ENCODE results near the gene EPB42.
"Not testable (repeated sequence)": the region's sequence is repeated elsewhere in the genome, so short reads cannot be mapped to it uniquely, and the experiment has no call there.

DNA sequence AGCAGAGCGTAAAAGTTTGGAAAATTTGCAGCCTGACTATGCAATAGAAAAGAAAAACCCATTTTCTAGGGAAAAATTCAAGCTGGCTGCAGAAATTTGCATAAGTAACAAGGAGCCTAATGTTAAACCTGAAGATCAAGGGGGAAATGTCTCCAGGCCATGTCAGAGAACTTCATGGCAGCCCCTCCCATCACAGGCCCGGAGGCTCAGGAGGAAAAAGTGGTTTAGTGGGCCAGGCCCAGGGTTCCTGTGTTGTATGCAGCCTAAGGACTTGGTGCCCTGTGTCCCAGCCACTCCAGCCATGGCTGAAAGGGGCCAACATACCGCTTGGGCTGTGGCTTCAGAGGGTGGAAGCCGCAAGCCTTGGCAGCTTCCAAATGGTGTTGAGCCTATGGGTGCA is 22.3 kb downstream of the EPB42 start:
- TF ChIP-seq, protein P1, sequence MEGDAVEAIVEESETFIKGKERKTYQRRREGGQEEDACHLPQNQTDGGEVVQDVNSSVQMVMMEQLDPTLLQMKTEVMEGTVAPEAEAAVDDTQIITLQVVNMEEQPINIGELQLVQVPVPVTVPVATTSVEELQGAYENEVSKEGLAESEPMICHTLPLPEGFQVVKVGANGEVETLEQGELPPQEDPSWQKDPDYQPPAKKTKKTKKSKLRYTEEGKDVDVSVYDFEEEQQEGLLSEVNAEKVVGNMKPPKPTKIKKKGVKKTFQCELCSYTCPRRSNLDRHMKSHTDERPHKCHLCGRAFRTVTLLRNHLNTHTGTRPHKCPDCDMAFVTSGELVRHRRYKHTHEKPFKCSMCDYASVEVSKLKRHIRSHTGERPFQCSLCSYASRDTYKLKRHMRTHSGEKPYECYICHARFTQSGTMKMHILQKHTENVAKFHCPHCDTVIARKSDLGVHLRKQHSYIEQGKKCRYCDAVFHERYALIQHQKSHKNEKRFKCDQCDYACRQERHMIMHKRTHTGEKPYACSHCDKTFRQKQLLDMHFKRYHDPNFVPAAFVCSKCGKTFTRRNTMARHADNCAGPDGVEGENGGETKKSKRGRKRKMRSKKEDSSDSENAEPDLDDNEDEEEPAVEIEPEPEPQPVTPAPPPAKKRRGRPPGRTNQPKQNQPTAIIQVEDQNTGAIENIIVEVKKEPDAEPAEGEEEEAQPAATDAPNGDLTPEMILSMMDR (conservative IDR thresholded peaks at IDR 0.05; ENCODE audit: low read depth in 2 of 2), result not testable (repeated sequence)
- not testable (repeated sequence) for TF ChIP-seq EZH2 (IDR thresholded peaks at IDR 0.05; ENCODE audit: low read depth, unreplicated experiment); POLR2AphosphoS5 (IDR thresholded peaks at IDR 0.05; ENCODE audit: low read depth); EZH2phosphoT487 (IDR thresholded peaks at IDR 0.05; ENCODE audit: unreplicated experiment); ZNF114 (CRISPR knock-in tag; IDR thresholded peaks at IDR 0.05); CREB1 (CRISPR knock-in tag; IDR thresholded peaks at IDR 0.05; ENCODE audit: low read depth); JUNB (IDR thresholded peaks at IDR 0.05; ENCODE audit: unreplicated experiment); ZNF331 (CRISPR knock-in tag; IDR thresholded peaks at IDR 0.05; ENCODE audit: low read depth); NANOG (IDR thresholded peaks at IDR 0.05; ENCODE audit: borderline replicate concordance); STAT1 (IDR thresholded peaks at IDR 0.05; ENCODE audit: unreplicated experiment)
- TF ChIP-seq, protein P2, sequence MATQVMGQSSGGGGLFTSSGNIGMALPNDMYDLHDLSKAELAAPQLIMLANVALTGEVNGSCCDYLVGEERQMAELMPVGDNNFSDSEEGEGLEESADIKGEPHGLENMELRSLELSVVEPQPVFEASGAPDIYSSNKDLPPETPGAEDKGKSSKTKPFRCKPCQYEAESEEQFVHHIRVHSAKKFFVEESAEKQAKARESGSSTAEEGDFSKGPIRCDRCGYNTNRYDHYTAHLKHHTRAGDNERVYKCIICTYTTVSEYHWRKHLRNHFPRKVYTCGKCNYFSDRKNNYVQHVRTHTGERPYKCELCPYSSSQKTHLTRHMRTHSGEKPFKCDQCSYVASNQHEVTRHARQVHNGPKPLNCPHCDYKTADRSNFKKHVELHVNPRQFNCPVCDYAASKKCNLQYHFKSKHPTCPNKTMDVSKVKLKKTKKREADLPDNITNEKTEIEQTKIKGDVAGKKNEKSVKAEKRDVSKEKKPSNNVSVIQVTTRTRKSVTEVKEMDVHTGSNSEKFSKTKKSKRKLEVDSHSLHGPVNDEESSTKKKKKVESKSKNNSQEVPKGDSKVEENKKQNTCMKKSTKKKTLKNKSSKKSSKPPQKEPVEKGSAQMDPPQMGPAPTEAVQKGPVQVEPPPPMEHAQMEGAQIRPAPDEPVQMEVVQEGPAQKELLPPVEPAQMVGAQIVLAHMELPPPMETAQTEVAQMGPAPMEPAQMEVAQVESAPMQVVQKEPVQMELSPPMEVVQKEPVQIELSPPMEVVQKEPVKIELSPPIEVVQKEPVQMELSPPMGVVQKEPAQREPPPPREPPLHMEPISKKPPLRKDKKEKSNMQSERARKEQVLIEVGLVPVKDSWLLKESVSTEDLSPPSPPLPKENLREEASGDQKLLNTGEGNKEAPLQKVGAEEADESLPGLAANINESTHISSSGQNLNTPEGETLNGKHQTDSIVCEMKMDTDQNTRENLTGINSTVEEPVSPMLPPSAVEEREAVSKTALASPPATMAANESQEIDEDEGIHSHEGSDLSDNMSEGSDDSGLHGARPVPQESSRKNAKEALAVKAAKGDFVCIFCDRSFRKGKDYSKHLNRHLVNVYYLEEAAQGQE (IDR thresholded peaks at IDR 0.05; ENCODE audit: unreplicated experiment), result not testable (repeated sequence)
- TF ChIP-seq, protein P3, sequence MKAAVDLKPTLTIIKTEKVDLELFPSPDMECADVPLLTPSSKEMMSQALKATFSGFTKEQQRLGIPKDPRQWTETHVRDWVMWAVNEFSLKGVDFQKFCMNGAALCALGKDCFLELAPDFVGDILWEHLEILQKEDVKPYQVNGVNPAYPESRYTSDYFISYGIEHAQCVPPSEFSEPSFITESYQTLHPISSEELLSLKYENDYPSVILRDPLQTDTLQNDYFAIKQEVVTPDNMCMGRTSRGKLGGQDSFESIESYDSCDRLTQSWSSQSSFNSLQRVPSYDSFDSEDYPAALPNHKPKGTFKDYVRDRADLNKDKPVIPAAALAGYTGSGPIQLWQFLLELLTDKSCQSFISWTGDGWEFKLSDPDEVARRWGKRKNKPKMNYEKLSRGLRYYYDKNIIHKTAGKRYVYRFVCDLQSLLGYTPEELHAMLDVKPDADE (IDR thresholded peaks at IDR 0.05), result not testable (repeated sequence)
